LNCaP clone FGC (cell line): ENCODE data around the gene SLC2A13.

Source experiments
- DNase-seq: peaks from one replicate; pipeline ENCODE4 v3.0.0-alpha.2; 2011; ENCODE audit warnings: low read depth
- H3K4me3 ChIP-seq: 2 replicates; pipeline ENCODE4 v1.5.1; 2011; ENCODE audit warnings: mild to moderate bottlenecking, low read depth, low read length, control low read depth
- TF ChIP-seq, protein P1 (sequence below): IDR thresholded peaks from 2 replicates; pipeline ENCODE4 v1.5.1; 2012; ENCODE audit warnings: mild to moderate bottlenecking; ENCODE audit not compliant: control insufficient read depth, insufficient read depth; ENCODE audit errors: extremely low read depth

Gene SLC2A13

DNA sequence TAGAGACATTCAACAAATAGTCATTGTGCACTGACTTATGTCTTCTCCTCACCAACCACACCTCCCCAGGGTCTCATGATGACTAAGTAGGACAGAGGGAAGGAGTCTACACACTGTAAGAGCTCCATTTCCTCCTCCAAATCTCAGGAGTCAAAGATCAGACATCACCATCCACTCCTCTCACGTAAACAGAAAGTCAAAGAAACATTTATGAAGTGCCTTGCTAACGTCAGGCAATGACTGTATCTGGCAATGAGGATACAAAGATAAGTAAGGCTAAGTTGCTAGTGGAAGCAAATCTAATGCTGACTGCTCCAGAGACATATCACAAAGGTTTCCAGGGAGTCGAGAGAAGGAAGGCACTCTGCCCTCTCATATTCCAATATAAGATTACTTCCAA, 88.9 kb downstream of the SLC2A13 start:
- no peak for DNase-seq
- H3K4me3 ChIP-seq, result no peak overlapping the region
- TF ChIP-seq, protein P1, sequence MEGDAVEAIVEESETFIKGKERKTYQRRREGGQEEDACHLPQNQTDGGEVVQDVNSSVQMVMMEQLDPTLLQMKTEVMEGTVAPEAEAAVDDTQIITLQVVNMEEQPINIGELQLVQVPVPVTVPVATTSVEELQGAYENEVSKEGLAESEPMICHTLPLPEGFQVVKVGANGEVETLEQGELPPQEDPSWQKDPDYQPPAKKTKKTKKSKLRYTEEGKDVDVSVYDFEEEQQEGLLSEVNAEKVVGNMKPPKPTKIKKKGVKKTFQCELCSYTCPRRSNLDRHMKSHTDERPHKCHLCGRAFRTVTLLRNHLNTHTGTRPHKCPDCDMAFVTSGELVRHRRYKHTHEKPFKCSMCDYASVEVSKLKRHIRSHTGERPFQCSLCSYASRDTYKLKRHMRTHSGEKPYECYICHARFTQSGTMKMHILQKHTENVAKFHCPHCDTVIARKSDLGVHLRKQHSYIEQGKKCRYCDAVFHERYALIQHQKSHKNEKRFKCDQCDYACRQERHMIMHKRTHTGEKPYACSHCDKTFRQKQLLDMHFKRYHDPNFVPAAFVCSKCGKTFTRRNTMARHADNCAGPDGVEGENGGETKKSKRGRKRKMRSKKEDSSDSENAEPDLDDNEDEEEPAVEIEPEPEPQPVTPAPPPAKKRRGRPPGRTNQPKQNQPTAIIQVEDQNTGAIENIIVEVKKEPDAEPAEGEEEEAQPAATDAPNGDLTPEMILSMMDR, result no peak

- DNase-seq, result no peak
- TF ChIP-seq, protein P1, result no peak
- no peak overlapping the region for H3K4me3 ChIP-seq
These were observed 90.0 kb downstream of the SLC2A13 start for GRCh38 chr12:40015881-40016280.

DNA sequence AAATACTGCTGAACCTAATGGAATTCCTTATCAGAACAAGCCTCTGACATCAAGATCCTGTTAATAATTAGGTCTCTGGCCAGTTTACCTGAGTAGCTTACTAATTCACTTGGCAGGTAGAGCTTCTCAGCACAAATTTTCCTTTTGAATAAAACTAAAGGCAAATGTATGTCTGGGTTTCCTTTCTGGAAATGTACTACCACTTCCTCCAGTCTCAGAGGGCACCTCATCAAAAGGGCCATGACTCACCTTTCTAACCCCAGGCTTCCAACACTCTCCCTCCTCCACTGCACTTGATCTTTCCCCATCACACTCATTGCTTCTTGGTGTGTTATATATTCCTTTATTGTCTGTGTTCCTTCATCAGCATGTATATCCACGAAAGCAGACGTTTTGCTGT, 90.5 kb downstream of the SLC2A13 start:
- H3K4me3 ChIP-seq, result no peak overlapping the region
- no peak for DNase-seq
- TF ChIP-seq, protein P1, result no peak

- DNase-seq, result no peak
- TF ChIP-seq, protein P1, result no peak
- H3K4me3 ChIP-seq, result no peak overlapping the region
These were observed 92.0 kb downstream of the SLC2A13 start for GRCh38 chr12:40013847-40014246.

- no peak for DNase-seq
- no peak overlapping the region for H3K4me3 ChIP-seq
- TF ChIP-seq, protein P1, result no peak
These were observed 92.6 kb downstream of the SLC2A13 start for GRCh38 chr12:40013292-40013691.

GRCh38 chr12:40012711-40013110, 93.2 kb downstream of the SLC2A13 start:
- DNase-seq, result no peak
- TF ChIP-seq, protein P1, result no peak
- no peak overlapping the region for H3K4me3 ChIP-seq

- TF ChIP-seq, protein P1, result no peak
- H3K4me3 ChIP-seq, result no peak overlapping the region
These were observed 94.1 kb downstream of the SLC2A13 start for GRCh38 chr12:40011775-40012129.

More at GRCh38 chr12:40011775-40012129, 94.1 kb downstream of the SLC2A13 start:
- DNase-seq, result no peak
